ENCODE data around the gene GHSR.

DNA sequence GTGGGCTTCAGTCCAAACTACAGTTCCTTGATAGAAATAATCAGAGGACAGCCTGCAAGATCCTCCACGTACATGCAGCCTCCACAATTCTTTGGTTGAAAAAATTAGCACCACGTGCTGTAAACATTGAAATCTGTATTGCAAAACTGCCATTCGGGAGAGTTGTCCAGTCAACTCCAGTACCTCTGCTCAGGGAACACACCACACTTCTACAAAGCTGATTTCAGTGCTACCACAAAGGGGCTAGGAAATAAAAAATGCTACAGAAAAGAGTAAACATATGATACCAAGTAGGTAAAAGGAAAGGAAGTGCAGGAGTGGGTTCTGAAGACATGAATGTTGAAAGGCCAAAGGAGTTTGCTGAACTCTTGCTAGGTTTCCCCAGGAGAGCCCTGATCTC is 40.4 kb downstream of the GHSR start:
- TF ChIP-seq CTCF (IDR thresholded peaks at IDR 0.05; ENCODE audit: insufficient read depth, low read length, poor library complexity, severe bottlenecking) (no peak), EZH2phosphoT487 (conservative IDR thresholded peaks at IDR 0.05; ENCODE audit: low read length) (no peak)
